HG03432 (cell line): ENCODE measurements around the gene RYR1.
"Not testable (repeated sequence)": the region's sequence is repeated elsewhere in the genome, so short reads cannot be mapped to it uniquely, and the experiment has no call there.

Source experiments
- ATAC-seq: cut with Tn5 transposase; IDR thresholded peaks from one replicate; pipeline ENCODE4 v1.9.1; 2021; ENCODE audit warnings: mild to moderate bottlenecking, moderate library complexity; ENCODE audit not compliant: unreplicated experiment

Gene RYR1

DNA sequence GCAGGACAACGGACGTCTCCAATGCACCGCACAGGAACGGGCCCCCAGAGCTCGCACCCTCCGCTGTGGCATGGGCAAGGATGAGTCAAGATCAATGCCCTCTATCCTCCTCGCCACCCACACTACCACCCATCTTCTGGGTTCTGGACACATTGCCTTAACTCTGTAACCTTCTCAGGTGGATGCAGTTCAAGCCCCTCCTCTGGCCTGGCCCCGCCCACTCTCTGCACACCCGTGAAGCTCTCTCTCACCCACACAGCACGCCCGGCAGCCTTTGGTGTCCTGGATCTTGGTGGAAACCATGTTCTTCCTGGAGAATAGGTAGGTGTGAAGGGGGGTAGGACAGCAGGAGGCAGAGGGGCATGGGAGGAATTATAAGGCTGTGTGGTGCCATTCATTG lies 163.6 kb downstream of the RYR1 start:
- ATAC-seq, result no peak

DNA sequence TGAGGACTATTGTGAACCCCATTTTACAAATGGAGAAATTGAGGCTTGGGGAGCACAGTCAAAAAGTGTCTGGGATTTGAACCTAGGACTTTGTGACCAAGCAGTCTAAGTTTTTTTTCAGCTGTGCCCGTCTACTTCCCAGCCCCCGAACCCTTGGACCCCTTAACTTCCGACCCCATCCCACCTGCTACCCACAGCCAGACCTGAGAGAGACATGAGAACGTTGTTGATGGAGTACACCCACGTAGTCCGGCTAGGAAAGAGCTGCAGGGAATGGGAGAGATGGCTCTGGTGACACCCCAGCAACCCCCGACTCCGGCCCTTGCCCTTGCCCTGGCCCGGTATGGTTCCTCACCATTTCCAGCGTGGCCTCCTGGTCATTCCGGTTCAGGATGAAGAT lies 166.2 kb downstream of the RYR1 start:
- no peak for ATAC-seq

DNA sequence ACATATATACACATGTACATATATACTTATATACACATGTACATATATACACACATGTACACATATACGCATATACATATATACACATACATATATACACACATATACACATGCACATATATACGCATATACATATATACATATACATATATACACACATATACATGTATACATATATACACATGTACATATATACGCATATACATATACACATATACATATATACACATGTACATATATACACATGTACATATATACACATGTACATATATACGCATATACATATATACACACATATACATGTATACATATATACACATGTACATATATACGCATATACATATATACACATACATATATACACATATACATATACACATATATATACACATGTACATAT lies 169.4 kb downstream of the RYR1 start:
- ATAC-seq, result not testable (repeated sequence)

DNA sequence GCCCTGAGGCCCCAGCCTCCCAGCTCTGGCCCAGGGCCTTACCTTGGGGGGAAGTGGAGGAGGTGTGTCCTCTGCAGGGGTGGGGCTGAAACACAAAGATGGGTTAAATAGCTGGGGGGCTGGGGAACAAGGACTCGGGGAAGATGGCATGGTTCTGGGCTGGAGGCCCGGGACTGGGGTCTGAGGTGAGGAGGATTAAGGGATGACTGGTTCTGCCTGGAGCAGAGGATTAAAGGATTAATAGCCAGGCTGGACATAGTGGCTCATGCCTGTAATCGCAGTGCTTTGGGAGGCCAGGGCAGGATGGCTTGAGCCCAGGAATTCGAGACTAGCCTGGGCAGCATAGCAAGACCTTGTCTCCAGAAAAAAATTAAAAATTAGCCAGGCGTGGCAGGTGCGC lies 172.6 kb downstream of the RYR1 start:
- no peak for ATAC-seq

DNA sequence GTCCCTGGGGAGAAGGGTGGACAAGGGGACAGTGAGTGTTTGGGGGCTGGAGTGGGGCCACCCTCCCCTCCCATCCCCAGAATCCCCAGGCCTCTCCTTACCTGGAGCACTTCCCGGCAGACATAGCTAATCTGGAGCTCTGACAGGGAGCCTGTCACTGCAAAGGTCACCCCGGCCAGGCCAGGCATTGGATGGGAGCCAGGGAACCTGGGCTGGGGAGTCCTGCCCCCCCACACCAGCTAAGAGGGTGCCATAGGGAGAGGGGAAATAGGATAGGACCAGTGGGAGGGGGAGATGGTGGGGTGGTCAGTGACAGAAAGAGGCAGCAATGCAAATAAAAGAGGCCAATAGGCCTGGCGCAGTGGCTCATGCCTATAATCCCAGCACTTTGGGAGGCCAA lies 180.8 kb downstream of the RYR1 start:
- ATAC-seq, result no peak

DNA sequence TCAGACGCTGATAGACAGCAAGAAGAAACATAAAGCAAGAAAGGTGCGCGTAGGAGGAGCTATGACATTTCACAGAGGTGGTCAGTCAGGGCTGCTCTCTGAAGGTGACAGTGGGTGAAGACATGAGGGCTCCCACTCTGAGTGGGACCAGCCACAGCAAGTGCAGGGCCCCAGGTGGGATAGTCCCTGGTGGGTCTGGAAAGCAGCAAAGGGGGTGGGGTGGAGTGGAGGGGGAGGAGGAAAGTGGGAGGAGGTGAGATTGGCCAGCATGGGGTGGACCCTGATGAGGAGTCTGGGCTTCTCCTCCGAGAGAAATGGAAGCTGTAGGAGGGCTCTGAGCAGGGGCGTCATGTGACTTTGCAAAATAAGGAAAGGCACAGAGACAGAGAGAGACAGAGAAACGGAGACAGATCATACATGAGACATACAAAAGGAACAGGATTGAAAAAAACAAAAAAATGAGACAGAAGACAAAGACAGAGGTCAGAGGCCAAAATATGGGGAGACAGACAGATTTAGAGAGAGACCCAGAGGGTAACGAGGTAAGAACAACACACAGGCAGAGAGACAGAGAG lies 181.6 kb downstream of the RYR1 start:
- no peak for ATAC-seq

DNA sequence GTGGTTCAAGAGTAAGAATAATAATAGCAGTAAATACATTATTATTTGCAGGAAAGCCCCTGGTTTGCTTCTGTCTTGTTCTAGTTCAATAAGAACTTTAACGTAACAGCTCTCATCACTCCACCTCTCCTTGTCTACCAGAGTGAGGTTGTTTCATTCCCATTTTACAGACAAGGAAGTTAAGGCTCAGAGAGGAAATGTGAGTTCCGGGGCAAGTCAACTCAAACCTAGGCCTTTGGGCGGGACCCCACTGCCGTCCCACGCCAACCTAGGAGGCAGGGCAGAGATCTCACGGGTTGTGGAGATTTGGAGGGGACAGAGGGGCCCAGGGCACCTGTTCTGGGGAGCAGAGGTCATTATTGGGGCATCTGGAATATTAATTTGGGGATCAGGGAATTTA lies 182.8 kb downstream of the RYR1 start:
- ATAC-seq, result no peak

DNA sequence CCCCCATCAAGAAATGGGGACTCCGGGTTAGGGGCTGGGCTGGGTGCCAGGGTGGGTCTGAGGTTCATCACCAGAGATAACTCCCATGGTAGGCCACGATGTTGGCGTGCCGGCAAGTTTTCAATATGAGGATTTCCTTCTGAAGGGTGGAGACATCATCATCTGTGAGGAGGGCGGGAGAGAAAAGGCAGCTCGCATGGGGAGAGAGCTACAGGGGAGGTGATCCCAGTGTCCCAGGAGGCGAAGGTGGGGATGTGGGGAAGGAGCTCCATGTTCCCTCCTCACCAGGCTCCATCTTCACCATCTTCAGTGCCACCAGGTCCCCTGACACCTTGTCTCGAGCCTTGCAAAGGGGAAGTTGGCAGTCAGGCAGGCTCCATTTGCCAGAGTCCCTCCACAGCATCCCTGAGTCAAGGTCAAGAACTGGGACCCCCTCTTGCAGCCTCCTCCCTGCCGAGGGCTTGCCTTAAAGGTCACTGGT lies 183.8 kb downstream of the RYR1 start:
- ATAC-seq, result no peak

DNA sequence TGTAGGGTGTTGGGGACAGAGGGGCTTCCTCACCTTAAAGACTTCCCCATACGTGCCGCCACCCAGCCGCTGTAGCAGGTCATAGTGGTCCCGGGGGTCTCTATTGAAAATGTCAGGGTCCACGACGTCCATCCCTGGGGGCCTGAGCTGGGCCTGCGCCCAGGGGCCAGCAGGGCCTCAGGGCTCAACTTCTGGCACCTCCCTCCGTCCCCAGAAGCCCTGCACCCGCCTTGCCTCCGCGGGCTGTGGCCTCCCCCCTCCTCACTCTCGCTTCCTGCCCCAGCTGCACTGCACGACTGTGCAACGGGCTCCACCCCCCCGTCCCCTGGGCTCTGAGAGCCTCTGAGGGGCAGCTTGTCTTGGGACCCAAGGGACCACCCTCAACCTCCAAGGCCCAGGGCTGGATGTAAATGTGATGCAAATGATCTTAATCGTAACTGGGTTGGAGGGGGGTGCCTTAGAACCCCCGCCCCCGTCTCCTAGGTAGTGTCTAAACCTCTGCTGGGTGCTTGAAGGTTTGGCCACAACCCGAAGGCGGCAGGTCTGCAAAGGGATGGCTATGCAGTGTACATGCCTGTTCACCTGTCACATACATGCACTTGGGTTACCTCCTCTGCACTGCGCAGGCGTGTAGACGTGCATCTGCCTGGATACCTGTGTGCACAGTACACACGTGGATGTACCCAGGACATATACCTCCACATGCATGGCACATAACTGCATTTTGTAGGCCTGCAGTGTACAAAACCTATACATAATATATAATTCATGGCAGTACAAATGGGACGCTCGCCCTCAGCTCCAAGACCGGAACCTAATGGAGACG lies 184.5 kb downstream of the RYR1 start, which contains the start of gene MAP4K1:
MAP4K1 (minus strand) TSS at position 190 of the 826 bp plus-strand sequence; CDS start at position 132, 58 bp downstream.
- peak; percentile 64 for ATAC-seq

DNA sequence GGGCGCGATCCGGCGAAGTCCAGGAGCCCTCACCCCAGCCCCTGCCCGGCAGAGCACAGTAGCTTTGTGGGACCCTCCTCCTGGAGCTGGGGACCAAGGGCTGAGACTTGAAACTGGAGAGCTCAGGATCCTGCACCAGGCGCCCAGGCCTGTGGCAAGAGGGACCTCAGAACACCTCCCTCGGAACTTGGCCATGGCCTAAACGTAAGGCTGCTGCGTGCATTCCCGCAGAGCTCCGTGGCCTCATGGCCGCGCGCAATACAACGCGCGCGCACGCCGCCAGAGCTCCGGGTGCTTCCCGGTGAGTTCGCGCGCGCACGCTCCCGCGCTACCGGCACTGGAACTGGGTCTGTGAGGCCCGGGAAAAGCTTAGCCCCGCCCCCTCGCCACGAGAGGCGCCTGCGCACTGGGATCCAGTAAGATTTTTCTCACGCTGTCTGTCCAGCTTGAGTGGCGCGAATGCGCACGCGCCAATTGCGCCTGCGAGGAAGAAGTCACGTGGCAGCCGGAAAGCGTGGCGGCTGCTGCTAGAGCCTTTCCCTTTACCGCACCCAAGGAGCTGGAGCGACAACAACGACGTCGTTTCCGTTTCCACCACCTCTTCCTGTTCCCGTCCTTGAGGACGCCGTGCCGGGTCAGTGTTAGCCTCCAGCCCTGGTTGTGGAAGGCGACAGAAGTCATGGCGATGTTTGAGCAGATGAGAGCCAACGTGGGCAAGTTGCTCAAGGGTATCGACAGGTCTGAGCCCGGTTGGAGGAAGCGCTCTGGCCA lies 185.3 kb downstream of the RYR1 start, which contains the start of gene EIF3K:
EIF3K (plus strand) TSS at position 599 of the 771 bp plus-strand sequence; CDS start at position 680, 81 bp downstream.
- peak; percentile 55 for ATAC-seq

DNA sequence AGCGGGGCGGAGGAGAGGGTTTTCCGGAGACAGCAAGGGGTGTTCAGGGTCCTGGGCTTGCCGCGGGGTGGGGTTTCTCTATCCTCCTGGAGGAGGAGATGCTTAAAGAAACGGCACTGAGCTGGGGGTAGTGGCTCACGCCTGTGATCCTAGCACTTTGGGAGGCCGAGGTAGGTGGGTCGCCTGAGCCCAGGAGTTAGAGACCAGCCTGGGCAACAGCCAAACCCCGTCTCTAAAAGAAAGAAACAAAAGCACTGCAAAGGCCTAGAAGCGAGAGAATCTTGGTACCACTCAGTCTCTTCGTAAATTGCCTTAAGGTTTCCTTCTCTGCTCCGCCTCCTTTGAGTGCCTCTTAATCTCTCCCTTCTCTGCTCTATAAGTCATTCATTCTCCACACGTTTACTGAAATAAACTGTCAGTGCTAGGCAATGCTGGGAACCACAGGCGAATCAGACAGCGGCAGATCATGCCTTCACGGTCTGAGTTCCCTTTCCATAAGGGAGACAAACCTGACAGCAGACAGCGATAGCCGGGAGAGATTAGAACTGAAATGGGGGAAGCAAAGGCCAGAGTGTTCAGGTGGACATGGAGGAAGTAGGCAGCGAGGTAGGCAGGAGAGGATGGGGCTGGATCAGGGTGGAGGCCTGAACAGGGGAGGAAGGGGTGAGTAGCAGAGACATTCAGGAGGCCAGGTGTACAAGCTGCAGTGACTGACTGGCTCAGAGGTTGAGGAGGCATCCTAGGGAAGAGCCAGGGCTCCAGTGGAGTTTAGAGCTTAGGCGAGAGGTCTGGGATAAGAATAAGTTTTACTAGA lies 186.1 kb downstream of the RYR1 start:
- ATAC-seq, result no peak

DNA sequence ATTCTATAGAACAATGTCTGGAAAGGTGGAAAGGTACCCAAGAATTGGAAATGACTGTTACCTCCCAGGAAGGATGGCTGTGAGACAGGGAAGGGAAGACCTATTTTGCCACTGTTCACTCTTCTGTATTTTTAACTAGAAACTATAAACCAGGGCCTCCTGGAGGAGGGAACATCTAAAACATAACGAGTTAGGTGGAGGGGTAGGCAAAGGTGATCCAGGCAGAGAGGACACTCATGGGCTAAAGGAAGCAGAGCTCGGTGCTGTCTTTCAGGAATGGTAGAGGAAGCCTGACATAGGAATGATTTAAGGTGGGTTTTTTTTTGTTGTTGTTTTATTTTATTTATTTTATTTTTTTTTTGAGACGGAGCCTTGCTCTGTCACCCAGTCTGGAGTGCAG lies 191.3 kb downstream of the RYR1 start:
- ATAC-seq, result no peak

DNA sequence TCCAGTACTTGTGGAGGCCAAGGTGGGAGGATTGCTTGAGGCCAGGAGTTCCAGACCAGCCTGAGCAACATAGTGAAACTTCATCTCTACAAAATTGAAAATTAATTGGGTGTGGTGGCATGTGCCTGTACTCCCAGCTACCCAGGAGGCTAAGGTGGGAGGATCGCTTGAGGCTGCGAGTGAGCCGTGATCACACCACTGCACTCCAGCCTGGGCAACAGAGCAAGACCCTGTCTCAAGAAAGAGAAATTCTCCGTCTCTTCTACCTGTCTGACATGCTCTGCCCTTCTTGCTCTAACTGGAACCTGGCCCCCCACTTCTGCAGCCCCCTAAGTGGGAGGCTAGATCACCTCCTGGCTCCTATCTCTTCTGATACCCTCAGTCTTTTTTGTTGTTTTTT lies 192.9 kb downstream of the RYR1 start:
- ATAC-seq, result no peak

DNA sequence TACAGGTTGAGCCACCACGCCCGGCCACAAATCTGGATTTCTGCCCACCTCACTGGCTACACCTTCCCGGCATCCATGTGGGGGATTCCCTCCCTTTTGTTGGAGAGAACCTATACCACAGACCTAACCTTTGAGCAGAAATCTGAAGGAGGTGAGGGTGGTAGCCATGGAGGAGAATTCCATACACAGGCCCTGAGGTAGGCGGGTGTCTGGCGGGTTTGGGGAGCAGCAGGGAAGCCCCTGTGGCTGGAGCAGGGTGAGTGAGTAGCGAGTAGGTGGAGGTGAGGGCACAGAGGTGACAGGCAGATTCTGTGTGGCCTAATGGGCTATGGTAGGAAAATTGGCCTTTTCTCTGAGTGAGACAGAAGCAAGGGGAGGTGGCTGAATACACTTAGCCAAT lies 196.1 kb downstream of the RYR1 start:
- ATAC-seq, result no peak

DNA sequence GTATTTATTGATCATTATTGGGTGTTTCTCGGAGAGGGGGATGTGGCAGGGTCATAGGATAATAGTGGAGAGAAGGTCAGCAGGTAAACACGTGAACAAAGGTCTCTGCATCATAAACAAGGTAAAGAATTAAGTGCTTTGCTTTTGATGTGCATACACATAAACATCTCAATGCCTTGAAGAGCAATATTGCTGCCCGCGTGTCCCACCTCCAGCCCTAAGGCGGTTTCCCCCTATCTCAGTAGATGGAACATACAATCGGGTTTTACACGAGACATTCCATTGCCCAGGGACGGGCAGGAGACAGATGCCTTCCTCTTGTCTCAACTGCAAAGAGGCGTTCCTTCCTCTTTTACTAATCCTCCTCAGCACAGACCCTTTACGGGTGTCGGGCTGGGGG lies 197.8 kb downstream of the RYR1 start:
- not testable (repeated sequence) for ATAC-seq

DNA sequence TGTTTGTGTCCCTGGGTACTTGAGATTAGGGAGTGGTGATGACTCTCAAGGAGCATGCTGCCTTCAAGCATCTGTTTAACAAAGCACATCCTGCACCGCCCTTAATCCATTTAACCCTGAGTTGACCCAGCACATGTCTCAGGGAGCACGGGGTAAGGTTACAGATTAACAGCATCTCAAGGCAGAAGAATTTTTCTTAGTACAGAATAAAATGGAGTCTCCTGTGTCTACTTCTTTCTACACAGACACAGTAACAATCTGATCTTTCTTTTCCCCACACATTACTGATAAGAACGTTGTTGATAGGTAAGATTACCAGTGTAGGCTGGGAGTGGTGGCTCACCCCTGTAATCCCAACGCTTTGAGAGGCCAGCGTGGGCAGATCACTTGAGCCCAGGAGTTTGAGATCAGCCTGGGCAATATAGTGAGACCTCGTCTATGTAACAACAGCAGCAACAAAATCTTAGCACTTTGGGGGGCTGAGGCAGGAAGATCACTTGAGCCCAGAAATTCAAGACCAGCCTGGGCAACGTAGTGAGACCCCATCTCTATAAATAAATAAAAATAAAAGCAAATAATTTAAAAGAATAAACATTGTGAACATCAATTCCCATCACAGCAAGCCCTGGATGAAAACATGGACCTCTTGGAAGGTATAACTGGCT lies 198.5 kb downstream of the RYR1 start:
- not testable (repeated sequence) for ATAC-seq

DNA sequence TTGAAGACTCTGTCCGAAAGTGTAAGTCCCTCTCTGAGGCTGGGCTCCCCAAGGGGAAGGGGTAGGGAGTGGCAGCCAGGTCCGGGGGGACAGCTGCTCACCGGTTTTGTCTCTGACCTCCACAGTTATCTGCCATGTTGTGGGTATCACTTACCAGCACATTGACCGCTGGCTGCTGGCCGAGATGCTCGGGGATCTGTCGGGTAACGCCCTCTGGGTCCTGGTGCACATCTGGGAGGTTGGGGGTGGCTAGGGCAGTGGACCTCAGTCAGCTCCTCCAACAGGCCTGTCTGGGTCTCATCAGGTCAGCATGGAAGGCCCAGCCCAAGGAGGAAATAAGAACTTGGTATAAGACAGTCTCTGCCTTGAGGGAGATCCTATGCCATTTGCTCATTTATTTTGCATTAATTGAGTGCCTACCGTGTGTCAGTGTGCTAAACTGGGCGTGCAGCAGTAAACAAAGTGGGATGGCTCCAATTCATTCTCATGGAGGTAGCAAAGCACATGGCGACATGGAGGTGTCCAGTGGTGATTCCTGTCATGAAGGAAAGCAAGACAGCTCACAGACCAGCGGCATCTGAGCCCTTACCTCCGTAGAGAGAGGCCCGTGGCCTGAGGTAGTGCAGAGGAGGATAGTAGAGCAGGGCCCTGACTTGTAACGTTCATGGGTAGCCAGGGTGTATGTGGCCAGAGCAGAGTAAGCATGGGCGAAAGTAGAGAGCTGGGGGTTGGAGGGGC lies 199.2 kb downstream of the RYR1 start:
- ATAC-seq, result no peak

DNA sequence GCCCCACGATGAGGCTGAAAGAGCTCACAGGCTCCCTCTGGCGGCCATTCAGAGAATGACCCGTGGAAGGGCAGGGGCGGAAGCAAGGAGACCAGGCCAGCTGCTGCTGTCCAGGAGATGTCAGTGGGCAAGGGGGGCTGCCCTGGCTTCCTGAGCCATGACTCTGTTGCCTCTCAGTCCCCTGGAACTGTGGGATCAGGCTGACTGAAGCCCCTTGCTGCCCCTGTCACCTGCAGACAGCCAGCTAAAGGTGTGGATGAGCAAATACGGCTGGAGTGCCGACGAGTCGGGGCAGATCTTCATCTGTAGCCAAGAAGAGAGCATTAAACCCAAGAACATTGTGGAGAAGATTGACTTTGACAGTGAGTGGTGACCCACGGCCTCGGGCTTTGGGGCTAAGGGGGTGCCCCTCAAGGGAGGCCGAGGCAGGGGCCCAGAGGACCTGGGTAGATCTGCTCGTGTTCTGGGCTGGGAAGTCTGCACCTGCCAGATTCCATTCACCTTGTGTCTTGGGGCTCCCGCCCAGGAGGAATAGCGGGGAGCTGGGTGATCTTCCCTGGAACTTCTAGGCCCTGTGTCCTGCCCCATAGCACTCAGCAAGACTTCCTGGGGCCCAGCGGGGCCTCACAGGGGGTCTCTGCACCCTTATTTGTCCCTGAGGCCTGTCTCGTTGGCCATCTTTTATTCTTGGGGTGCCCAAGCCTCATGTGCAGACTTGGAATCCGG lies 201.4 kb downstream of the RYR1 start:
- ATAC-seq, result no peak
